Colonic mucosa (tissue), 4 donors: ENCODE data around the gene GBP1. TPM values are rescaled to one million over a fixed set of nuclear protein-coding genes. Genes with fewer than 3 reads are reported as not detected.

Experiments used
- DNase-seq: peaks from one replicate; pipeline ENCODE4 v3.0.0-alpha.2; 2020
- H3K27ac ChIP-seq: fragments of 200-600 bp; one replicate; pipeline ENCODE4 v1.8.0; 2021
- H3K27me3 ChIP-seq: fragments of 200-600 bp; one replicate; pipeline ENCODE4 v1.8.0; 2021
- H3K36me3 ChIP-seq: fragments of 200-600 bp; one replicate; pipeline ENCODE4 v1.8.0; 2021
- H3K4me1 ChIP-seq: fragments of 200-600 bp; one replicate; pipeline ENCODE4 v1.8.0; 2021; ENCODE audit warnings: mild to moderate bottlenecking
- H3K4me3 ChIP-seq: fragments of 200-600 bp; one replicate; pipeline ENCODE4 v1.8.0; 2021
- H3K9ac ChIP-seq, 2 donors: one replicate each; pipeline ENCODE4 v1.7.0; 2013; ENCODE audit warnings: control low read depth in 2 of 2, low read depth in 2 of 2, low read length in 2 of 2
- H3K9me3 ChIP-seq: fragments of 200-600 bp; one replicate; pipeline ENCODE4 v1.8.0; 2021
- intact Hi-C: fragments of 100-400 bp; cut with DNase I; formaldehyde crosslinking; loops from one replicate; pipeline ENCODE4 v1.14.1; 2022
- total RNA-seq, 2 donors: library from RNA; stranded (reverse); fragmentation: NEBNext Ultra II Directional in 1 of 2; extraction: Animal tissue kit (Norgen Biotek cat#: 25700) in 1 of 2; gene quantifications; one replicate each; pipeline ENCODE4 v1.2.1, GENCODE V29; 2021
- TF ChIP-seq, protein P1 (sequence below): fragments of 200-600 bp; IDR thresholded peaks from one replicate; pipeline ENCODE4 v1.8.0; 2022; ENCODE audit warnings: antibody characterized with exemption, mild to moderate bottlenecking
- donor health status: healthy.
- donor health status: DM: no; HTN: no; CAD: no.
- donor health status: DM: no; HTN: no; CAD: no.

The GBP1 gene
- total RNA-seq, result 10 to 100 TPM; 15.0 to 25.9 TPM

GRCh38 chr1:89065079-89065868, at the start of gene GBP1:
Gene GBP1 (minus strand): TSS chr1:89065208. CDS start chr1:89063234, 1,974 bp downstream.
- no peak for DNase-seq
- H3K4me1 ChIP-seq, result no peaks in the 10 kb centered on the region
- H3K27me3 ChIP-seq, result no peaks in the 10 kb centered on the region
- peak within 1 kb of the TSS; percentile 52 to 76 for H3K9ac ChIP-seq
- H3K9me3 ChIP-seq, result no peaks in the 10 kb centered on the region
- intact Hi-C loops, result loop anchor here (10.0 kb wide), 1 partner anchor 70 kb away; no protein-coding TSS in a partner anchor
- peak within 1 kb of the TSS; percentile 50 for H3K4me3 ChIP-seq
- peak within 1 kb of the TSS; percentile 85 for H3K27ac ChIP-seq
- H3K36me3 ChIP-seq, result no peaks in the 10 kb centered on the region
- TF ChIP-seq, protein P1, sequence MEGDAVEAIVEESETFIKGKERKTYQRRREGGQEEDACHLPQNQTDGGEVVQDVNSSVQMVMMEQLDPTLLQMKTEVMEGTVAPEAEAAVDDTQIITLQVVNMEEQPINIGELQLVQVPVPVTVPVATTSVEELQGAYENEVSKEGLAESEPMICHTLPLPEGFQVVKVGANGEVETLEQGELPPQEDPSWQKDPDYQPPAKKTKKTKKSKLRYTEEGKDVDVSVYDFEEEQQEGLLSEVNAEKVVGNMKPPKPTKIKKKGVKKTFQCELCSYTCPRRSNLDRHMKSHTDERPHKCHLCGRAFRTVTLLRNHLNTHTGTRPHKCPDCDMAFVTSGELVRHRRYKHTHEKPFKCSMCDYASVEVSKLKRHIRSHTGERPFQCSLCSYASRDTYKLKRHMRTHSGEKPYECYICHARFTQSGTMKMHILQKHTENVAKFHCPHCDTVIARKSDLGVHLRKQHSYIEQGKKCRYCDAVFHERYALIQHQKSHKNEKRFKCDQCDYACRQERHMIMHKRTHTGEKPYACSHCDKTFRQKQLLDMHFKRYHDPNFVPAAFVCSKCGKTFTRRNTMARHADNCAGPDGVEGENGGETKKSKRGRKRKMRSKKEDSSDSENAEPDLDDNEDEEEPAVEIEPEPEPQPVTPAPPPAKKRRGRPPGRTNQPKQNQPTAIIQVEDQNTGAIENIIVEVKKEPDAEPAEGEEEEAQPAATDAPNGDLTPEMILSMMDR, result no peak

DNA sequence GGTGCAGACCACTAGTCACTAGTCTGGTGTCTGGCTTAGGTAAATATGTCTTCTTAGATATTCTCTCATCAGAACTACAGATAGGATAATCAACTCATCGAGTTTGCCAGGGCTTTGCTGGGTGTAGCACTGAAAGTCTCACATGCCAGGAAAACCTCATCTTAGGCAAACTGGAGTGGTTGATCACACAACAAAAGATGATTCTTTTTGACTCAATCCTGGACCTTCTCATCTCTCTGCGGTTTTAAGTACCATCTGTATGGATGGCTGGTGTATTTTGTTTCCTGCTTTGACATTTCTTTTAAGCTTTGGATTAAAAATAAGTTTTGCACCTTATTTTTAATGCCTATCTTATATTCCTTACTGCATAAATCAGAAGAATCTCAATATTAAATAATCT, 49.7 kb upstream of the GBP1 start:
- Histone ChIP-seq H3K4me3 (no peak overlapping the region), H3K27me3 (no peaks in the 10 kb centered on the region), H3K27ac (no peak overlapping the region), H3K4me1 (no peaks in the 10 kb centered on the region), H3K9me3 (no peaks in the 10 kb centered on the region), H3K36me3 (peaks cover 24% of the 10 kb centered on the region), H3K9ac (no peak overlapping the region)
- intact Hi-C loops, result loop anchor here (10.0 kb wide), 1 partner anchor 100 kb away; no protein-coding TSS in a partner anchor
- no peak for DNase-seq
- TF ChIP-seq, protein P1, result no peak

DNA sequence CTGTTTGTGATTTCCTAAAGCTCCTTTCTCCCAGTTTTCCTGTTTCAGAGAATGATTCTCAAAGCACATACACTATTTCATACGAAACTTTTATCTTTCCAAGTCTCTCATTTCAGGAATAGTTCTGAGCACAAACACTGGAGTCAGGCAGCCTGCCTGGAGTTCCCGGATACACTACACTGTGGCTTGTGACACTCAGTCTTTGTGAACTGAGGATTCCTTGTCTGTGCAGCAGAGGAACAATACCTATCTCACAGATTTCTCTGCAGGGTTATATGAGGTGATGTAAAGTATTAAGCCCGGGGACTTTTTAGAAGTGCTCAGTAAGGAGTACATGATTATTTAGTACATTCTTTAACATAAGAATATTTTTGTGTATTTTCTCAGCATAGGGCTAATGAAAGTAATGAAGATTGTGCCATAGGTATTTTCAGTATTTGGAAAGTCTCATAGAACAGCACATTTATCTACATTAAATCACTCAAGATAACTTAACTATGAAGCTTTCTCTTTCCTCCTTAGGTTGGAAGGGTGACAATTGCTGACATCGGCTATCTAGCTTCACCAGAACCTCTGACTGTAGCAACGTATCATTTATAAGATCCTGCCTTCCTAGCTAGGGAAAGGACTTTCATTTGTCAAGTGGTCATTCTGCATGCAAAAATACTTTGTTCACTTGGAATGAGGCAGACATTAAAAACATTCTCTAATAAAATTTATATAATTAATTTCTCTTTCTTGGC, 48.0 kb upstream of the GBP1 start:
- TF ChIP-seq, protein P1, result no peak
- no peaks in the 10 kb centered on the region for H3K27me3 ChIP-seq
- H3K4me3 ChIP-seq, result no peak overlapping the region
- intact Hi-C loops, result loop anchor here (10.0 kb wide), 1 partner anchor 98 kb away; no protein-coding TSS in a partner anchor
- DNase-seq, result no peak
- peaks cover 31% of the 10 kb centered on the region for H3K36me3 ChIP-seq
- H3K9me3 ChIP-seq, result no peaks in the 10 kb centered on the region
- no peaks in the 10 kb centered on the region for H3K4me1 ChIP-seq
- H3K27ac ChIP-seq, result no peak overlapping the region
- H3K9ac ChIP-seq, result no peak overlapping the region

- Histone ChIP-seq H3K9me3 (no peaks in the 10 kb centered on the region), H3K27me3 (no peaks in the 10 kb centered on the region), H3K9ac (no peak overlapping the region), H3K4me1 (no peaks in the 10 kb centered on the region), H3K27ac (no peak overlapping the region), H3K36me3 (peaks cover 7% of the 10 kb centered on the region), H3K4me3 (no peak overlapping the region)
- no peak for DNase-seq
- TF ChIP-seq, protein P1, result no peak
- intact Hi-C loops, result no loop called here
Measured at GRCh38 chr1:89104687-89105086, 39.7 kb upstream of the GBP1 start.

DNA sequence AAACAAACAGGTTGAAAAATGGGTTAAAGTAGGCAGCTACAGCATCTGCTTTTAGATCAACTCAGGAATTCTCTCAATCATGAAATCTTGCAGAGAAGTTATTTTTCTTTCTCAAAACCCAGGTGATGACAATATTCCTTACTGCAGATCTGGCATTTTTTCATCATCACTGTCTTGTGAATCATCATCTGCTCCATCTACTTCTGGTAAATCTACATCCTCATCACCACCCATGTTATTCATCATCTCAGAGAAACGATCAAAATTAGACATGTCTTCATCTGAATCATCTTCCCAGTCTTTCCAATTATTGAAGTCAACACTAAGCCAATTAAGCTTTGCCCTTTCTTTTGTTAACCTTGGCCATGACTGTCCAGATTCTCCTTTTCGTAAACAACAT, 39.1 kb upstream of the GBP1 start:
- H3K36me3 ChIP-seq, result peaks cover 2% of the 10 kb centered on the region

More for the DNA sequence above, 39.1 kb upstream of the GBP1 start:
- Histone ChIP-seq H3K9ac (no peak overlapping the region), H3K4me3 (no peak overlapping the region), H3K27me3 (no peaks in the 10 kb centered on the region), H3K9me3 (no peaks in the 10 kb centered on the region), H3K27ac (no peak overlapping the region), H3K4me1 (no peaks in the 10 kb centered on the region)
- TF ChIP-seq, protein P1, result no peak
- intact Hi-C loops, result no loop called here
- DNase-seq, result no peak
